K562 (cell line): ENCODE results near the gene RAPGEF5. TPM values are rescaled to one million over a fixed set of nuclear protein-coding genes. Genes with fewer than 3 reads are reported as not detected.

ENCODE experiments used
- EHMT2 ChIP-seq: fragments of 450-650 bp; IDR thresholded peaks from 2 replicates; pipeline ENCODE4 v1.6.1; 2018; ENCODE audit warnings: antibody characterized with exemption
- GABPA ChIP-seq: fragments of 200-800 bp; sonication (Bioruptor generic); conservative IDR thresholded peaks from 2 replicates; pipeline ENCODE4 v1.6.1; 2016; ENCODE audit warnings: low read depth, missing genetic modification characterization, missing compliant biosample characterization
- MAFG ChIP-seq: fragments of 450-650 bp; conservative IDR thresholded peaks from 2 replicates; pipeline ENCODE4 v1.6.1; 2016; ENCODE audit warnings: missing genetic modification characterization, missing compliant biosample characterization
- ZBTB5 ChIP-seq: fragments of 450-650 bp; IDR thresholded peaks from 2 replicates; pipeline ENCODE4 v1.6.1; 2017; ENCODE audit warnings: antibody characterized with exemption
- ZFX ChIP-seq: sonication (generic); formaldehyde crosslinking; IDR thresholded peaks from 2 replicates; pipeline ENCODE4 v1.8.0; 2022; ENCODE audit warnings: mild to moderate bottlenecking, missing genetic modification reagents, moderate library complexity
- ZNF311 ChIP-seq: fragments of 250-450 bp; sonication (Bioruptor Pico); IDR thresholded peaks from 2 replicates; pipeline ENCODE4 v1.4.0; 2020; ENCODE audit warnings: mild to moderate bottlenecking, moderate library complexity
- polyA plus RNA-seq, 8 experiments: library from polyadenylated mRNA; depleted of rRNA in 4 of 8; stranded (reverse) in 5 of 8; unstranded in 3 of 8; fragments of >200 nt; fragmentation: Nextera tagmentation in 2 of 8; fragmentation: Illumina TruSeq in 1 of 8; extraction: Ambion mirVana in 2 of 8; extraction: Trizol in 1 of 8; gene quantifications; 2 replicates each; pipeline versions ENCODE4 v1.2.1 to v1.2.3, GENCODE V29; 2011 to 2014; ENCODE audit warnings: inconsistent platforms in 1 of 8, missing spikeins in 1 of 8
- total RNA-seq, 7 experiments: library from RNA; depleted of rRNA in 6 of 7; stranded (reverse); fragments of >200 nt in 6 of 7; fragmentation: Illumina TruSeq in 2 of 7; extraction: Trizol in 2 of 7; gene quantifications; 2 replicates each; pipeline versions ENCODE4 v1.2.1 to v1.2.3, GENCODE V29; 2011 to 2021; ENCODE audit warnings: low replicate concordance in 1 of 7
- TF ChIP-seq, protein P1 (sequence below): sonication (generic); formaldehyde crosslinking; IDR thresholded peaks from 2 replicates; pipeline ENCODE4 v1.8.0; 2022; ENCODE audit warnings: missing genetic modification reagents, mild to moderate bottlenecking, borderline replicate concordance

Gene RAPGEF5
- total and polyA plus RNA-seq, 9 of the 15 experiments (the other 6 are each of a cell fraction or from before 2014, with no cell fraction given), result 0.39 to 2.0 (median 1.1) TPM

GRCh38 chr7:22090107-22090506 lies 266.8 kb downstream of the RAPGEF5 start (continued):
- TF ChIP-seq, protein P1, sequence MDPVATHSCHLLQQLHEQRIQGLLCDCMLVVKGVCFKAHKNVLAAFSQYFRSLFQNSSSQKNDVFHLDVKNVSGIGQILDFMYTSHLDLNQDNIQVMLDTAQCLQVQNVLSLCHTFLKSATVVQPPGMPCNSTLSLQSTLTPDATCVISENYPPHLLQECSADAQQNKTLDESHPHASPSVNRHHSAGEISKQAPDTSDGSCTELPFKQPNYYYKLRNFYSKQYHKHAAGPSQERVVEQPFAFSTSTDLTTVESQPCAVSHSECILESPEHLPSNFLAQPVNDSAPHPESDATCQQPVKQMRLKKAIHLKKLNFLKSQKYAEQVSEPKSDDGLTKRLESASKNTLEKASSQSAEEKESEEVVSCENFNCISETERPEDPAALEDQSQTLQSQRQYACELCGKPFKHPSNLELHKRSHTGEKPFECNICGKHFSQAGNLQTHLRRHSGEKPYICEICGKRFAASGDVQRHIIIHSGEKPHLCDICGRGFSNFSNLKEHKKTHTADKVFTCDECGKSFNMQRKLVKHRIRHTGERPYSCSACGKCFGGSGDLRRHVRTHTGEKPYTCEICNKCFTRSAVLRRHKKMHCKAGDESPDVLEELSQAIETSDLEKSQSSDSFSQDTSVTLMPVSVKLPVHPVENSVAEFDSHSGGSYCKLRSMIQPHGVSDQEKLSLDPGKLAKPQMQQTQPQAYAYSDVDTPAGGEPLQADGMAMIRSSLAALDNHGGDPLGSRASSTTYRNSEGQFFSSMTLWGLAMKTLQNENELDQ (CRISPR knock-in tag), result no peak
- TF ChIP-seq GABPA (tag) (no peak), ZNF311 (CRISPR knock-in tag) (no peak), ZFX (CRISPR knock-in tag) (no peak), EHMT2 (no peak), ZBTB5 (no peak), MAFG (tag) (no peak)
